ENCODE data around the gene POU2F3.

Gene POU2F3

DNA sequence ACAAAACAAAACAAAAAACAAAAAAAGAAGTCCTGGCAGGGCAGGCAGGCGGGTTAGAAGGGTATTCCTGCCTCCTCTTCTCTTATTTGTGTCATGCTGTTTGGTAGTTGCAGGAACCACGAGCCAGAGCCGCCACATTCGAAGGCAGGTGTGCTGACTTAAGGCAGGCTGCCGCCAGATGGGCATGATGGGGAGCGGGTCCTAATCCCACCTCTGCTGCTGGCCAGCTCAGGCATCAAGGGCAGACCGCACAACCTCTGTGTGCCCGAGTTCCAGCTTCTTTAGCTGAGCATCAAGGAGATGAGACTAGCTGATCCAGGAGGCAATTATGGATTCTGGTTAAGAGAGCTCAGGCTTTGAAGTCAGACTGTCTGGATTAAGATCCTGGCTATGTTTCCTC, 17.0 kb upstream of the POU2F3 start:
- no peak for TF ChIP-seq ZFX (IDR thresholded peaks at IDR 0.05)
- TF ChIP-seq, protein P1, sequence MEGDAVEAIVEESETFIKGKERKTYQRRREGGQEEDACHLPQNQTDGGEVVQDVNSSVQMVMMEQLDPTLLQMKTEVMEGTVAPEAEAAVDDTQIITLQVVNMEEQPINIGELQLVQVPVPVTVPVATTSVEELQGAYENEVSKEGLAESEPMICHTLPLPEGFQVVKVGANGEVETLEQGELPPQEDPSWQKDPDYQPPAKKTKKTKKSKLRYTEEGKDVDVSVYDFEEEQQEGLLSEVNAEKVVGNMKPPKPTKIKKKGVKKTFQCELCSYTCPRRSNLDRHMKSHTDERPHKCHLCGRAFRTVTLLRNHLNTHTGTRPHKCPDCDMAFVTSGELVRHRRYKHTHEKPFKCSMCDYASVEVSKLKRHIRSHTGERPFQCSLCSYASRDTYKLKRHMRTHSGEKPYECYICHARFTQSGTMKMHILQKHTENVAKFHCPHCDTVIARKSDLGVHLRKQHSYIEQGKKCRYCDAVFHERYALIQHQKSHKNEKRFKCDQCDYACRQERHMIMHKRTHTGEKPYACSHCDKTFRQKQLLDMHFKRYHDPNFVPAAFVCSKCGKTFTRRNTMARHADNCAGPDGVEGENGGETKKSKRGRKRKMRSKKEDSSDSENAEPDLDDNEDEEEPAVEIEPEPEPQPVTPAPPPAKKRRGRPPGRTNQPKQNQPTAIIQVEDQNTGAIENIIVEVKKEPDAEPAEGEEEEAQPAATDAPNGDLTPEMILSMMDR (conservative IDR thresholded peaks at IDR 0.05), result no peak
- no peak overlapping the region for H3K27ac ChIP-seq

DNA sequence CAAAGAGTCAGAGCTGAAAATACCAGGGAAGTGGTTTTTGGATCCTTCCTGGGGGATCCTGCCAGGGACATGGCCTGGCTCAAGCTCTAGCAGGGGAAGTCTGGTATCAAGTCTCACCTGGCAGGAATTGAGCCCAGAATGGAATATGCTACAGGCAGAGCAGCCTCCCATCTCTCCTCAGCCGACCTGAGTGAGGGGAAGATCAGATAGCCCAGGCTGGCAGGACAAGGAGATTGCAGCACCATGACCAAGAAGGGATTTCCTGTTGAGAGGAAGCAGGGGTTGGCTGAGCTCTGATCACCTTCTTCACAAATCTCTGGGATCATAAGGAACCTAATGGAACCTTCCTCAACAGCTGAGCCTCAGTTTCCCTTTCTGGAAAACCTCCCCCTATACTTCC, 16.1 kb upstream of the POU2F3 start:
- no peak overlapping the region for H3K27ac ChIP-seq
- TF ChIP-seq, protein P1 (conservative IDR thresholded peaks at IDR 0.05), result no peak
- TF ChIP-seq ZFX (IDR thresholded peaks at IDR 0.05), result no peak

DNA sequence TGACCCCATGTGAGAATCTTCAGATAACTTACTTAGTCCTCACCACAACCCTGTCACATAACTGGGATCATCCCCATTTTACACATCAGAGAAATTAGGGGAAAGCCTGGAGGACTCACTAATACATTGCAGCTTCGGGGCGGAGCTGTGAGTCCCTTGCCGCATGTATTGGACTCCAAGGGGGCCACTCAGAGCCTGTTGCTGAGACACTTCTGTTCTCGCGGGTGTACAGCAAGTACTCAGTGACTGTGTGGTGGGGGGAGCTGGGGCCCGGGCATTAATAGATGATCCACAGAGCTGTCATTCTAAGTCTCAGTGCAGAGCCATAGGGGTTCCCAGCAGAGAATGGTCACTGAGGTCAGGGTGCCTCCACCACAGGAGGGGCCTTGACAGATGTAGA, 15.6 kb upstream of the POU2F3 start:
- no peak overlapping the region for H3K27ac ChIP-seq
- TF ChIP-seq, protein P1 (conservative IDR thresholded peaks at IDR 0.05), result no peak
- no peak for TF ChIP-seq ZFX (IDR thresholded peaks at IDR 0.05)

DNA sequence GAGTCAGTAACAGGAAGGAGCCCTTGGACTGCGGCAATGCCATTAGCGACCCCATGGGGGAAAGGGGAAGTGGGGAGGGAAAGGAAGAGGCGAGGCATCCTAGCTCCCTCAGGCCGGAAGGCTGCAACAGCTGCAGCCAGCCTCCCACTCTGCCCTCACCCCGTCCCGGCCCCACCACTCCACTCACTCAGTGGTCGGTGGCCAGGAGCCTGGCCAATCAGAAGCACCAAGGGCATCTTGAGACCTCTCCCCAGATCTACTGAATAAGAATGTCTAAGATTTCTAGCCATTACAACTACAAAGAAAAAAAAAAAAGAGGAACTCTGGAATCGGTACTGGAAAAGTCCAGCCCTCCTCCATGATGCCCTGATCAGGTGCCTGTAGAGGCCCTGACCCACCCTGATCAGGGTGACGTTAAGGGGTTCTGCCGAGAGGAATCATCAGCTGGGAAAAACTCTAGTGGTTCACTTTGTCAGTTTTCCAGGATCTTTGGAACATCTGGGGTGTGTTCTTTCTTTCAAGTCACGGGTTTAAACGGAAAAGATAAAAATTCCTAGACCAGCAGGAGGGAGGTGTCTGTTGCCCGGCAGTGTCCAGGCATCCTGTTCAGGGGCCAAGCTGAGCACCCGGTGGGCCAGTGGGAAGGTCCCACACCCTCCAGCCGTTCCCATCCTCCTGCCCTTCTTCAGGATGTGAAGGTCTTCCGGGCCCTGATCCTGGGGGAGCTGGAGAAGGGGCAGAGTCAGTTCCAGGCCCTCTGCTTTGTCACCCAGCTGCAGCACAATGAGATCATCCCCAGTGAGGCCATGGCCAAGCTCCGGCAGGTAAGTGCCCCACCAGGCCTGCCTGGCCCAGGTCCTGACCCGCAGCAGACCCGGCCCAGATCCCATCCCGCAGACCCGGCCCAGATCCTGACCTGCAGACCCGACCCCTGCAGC, 14.7 kb upstream of the POU2F3 start:
- no peak for TF ChIP-seq ZFX (IDR thresholded peaks at IDR 0.05)
- TF ChIP-seq, protein P1 (conservative IDR thresholded peaks at IDR 0.05), result no peak
- no peak overlapping the region for H3K27ac ChIP-seq

DNA sequence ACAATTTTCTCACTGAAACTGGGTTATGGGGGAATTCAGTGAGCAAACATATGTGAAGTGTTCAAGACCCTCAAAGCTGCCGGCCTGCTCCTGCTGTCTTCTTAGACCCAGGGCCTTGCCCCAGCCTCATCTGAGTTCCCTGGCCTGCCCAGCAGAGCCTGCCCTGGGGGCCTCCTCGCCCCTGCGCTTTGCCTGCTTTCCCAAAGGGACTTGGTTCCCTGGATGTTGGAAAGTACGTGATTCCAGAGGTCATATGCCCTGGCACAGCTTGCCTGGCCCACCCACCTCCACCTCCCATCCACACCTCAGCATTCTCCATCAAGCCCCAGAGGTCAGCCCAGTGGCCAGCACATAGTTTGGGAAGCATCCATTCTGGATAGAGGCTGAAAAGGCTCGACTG, 13.7 kb upstream of the POU2F3 start:
- H3K27ac ChIP-seq, result no peak overlapping the region
- TF ChIP-seq ZFX (IDR thresholded peaks at IDR 0.05), result no peak
- TF ChIP-seq, protein P1 (conservative IDR thresholded peaks at IDR 0.05), result no peak

DNA sequence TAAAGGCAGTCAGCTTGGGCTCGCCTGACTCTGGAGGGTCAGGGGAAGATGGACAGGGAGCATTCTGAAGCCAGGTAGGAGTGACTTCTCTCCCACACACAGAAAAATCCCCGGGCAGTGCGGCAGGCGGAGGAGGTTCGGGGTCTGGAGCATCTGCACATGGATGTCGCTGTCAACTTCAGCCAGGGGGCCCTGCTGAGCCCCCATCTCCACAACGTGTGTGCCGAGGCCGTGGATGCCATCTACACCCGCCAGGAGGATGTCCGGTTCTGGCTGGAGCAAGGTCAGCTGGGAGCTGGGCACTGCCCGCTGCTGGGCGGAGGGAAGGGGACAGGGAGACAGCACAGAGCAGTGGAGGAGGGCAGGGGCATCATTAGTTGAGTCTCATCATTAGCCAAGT, 13.2 kb upstream of the POU2F3 start:
- no peak overlapping the region for H3K27ac ChIP-seq
- TF ChIP-seq ZFX (IDR thresholded peaks at IDR 0.05), result no peak
- TF ChIP-seq, protein P1 (conservative IDR thresholded peaks at IDR 0.05), result no peak

DNA sequence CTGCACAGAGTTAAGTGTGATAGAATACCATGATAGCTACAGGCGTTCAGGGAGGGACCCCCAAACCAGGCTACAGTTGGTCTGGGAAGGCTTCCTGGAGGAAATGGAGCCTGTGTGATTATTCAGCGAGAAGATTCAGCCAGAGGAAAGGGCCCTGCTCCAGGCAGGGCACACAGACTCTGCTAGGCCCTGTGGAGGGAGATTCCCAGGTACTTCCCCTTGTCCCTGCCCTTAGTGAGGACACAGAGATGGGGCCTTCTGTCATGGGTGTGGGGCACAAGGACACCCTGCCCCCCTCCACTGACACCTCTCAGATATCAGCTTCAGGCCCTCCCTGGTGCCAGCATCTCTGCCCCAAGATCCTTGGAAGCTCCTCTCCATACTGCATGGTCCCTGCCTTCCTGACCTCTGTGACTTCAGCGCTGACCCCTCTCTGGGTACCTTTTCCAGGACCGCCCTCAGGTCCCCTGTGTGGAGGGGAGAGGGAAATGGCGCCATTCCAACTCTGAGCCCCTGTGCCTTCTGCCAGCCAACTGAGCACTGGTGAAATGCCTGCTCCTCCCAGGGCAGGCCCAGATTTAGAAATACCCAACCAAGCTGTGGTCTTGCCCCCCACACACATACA, 12.6 kb upstream of the POU2F3 start:
- no peak overlapping the region for H3K27ac ChIP-seq
- no peak for TF ChIP-seq ZFX (IDR thresholded peaks at IDR 0.05)
- TF ChIP-seq, protein P1 (conservative IDR thresholded peaks at IDR 0.05), result no peak

All from C4-2B (cell line).